HCT116 (cell line): ENCODE results near the gene TTC29.

ENCODE experiments used
- CTCF ChIP-seq, 3 experiments: fragments of 200-600 bp in 1 of 3; sonication (generic) in 1 of 3; IDR thresholded peaks in 2 of 3; conservative IDR thresholded peaks in 1 of 3; 2 replicates each; pipeline ENCODE4 v1.5.1; 2012 to 2017; ENCODE audit warnings: low read depth in 2 of 3, low read length in 2 of 3, antibody characterized with exemption in 1 of 3, borderline replicate concordance in 1 of 3, control low read depth in 1 of 3, mild to moderate bottlenecking in 1 of 3, mixed read lengths in 1 of 3, mixed run types in 1 of 3, moderate library complexity in 1 of 3; ENCODE audit not compliant: insufficient read depth in 1 of 3
- EZH2 ChIP-seq: fragments of 200-600 bp; sonication (generic); IDR thresholded peaks from 2 replicates; pipeline ENCODE4 v1.6.1; 2017; ENCODE audit warnings: antibody characterized with exemption, mixed run types
- MAX ChIP-seq: IDR thresholded peaks from 2 replicates; pipeline ENCODE4 v1.6.1; 2012
- POLR2AphosphoS5 ChIP-seq: IDR thresholded peaks from 2 replicates; pipeline ENCODE4 v1.6.1; 2011; ENCODE audit warnings: mild to moderate bottlenecking, low read depth, low read length, moderate library complexity
- ZFX ChIP-seq: fragments of 450-650 bp; IDR thresholded peaks from 2 replicates; pipeline ENCODE4 v1.6.1; 2017

GRCh38 chr4:146835096-146835495 lies 110.6 kb downstream of the TTC29 start:
- no peak for TF ChIP-seq MAX
- no peak for TF ChIP-seq CTCF (IDR thresholded peaks at IDR 0.05 in 2 of 3, conservative IDR thresholded peaks at IDR 0.05 in 1 of 3; ENCODE audit: borderline replicate concordance in 1 of 3, insufficient read depth in 1 of 3, low read depth in 2 of 3, low read length in 2 of 3)
- no peak for TF ChIP-seq EZH2
- no peak for TF ChIP-seq POLR2AphosphoS5
- no peak for TF ChIP-seq ZFX
